Forelimb muscle (tissue), 1 donor: ENCODE measurements around the gene NEK5. TPM values are rescaled to one million over a fixed set of nuclear protein-coding genes. Genes with fewer than 3 reads are reported as not detected.
"Not testable (repeated sequence)": the region's sequence is repeated elsewhere in the genome, so short reads cannot be mapped to it uniquely, and the experiment has no call there.

ENCODE experiments used
- DNase-seq: peaks from one replicate; pipeline ENCODE4 v3.0.0-alpha.2; 2013; ENCODE audit warnings: low read depth
- polyA plus RNA-seq: library from polyadenylated mRNA; unstranded; fragments of 120-200 nt; gene quantifications from one replicate; pipeline ENCODE4 v1.2.1, GENCODE V29; 2013; ENCODE audit not compliant: insufficient read length

NEK5 gene, protein sequence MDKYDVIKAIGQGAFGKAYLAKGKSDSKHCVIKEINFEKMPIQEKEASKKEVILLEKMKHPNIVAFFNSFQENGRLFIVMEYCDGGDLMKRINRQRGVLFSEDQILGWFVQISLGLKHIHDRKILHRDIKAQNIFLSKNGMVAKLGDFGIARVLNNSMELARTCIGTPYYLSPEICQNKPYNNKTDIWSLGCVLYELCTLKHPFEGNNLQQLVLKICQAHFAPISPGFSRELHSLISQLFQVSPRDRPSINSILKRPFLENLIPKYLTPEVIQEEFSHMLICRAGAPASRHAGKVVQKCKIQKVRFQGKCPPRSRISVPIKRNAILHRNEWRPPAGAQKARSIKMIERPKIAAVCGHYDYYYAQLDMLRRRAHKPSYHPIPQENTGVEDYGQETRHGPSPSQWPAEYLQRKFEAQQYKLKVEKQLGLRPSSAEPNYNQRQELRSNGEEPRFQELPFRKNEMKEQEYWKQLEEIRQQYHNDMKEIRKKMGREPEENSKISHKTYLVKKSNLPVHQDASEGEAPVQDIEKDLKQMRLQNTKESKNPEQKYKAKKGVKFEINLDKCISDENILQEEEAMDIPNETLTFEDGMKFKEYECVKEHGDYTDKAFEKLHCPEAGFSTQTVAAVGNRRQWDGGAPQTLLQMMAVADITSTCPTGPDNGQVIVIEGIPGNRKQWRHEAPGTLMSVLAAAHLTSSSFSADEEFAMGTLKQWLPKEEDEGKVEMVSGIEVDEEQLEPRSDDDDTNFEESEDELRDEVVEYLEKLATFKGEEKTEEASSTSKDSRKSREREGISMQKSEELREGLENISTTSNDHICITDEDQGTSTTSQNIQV
- 1.0 TPM for polyA plus RNA-seq

DNA sequence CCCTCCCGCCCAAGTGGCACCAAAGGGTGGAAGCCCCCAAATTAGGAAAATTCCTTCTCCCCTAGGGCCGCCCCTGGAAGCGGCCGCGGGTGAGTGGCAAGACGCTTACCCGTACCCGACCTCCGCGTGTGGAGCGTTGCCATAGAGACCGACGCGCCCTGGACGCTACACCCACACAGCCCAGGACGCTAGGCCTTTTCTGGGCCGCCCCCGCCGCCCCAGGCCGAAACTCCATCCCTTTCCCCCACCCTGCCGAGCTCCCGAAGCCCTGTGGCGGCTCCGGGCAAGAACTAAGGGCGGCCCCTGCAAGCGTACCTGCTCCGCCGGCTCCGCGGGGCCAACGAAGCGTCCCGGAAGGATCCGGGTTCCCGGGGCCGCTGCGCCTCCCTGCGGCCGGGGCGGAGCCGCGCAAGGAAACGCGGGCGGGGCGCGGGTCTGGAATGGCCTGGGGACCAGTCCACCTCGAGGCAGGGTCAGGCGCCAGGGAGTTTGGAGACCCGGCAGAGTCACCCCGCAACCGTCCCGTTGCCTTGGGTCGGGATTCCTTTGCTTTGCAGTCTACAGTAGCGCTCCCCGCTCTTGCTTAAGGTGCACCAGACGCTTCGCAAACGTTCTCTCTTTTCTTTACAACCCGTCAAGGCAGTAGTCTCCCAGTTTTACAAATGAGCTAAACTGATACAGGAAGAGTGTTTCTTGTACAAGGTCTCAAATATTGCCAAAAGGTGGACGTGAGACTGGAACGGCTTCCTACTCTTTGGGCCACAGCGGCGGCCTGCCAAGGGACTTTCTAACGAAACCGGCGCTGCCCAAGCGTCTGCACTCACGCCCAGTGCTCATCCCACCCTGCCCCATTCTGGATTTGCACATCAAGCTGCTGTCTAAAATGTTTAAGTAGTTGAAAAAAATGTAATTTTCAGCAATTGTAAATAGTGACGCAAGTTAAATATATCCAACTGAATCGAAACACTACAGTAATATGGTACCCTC lies at the start of gene NEK5:
TSS of gene NEK5 (minus strand) at position 360 of the 987 bp plus-strand sequence. CDS start 1,591 bp downstream, outside the sequence.
- DNase-seq: no peak

DNA sequence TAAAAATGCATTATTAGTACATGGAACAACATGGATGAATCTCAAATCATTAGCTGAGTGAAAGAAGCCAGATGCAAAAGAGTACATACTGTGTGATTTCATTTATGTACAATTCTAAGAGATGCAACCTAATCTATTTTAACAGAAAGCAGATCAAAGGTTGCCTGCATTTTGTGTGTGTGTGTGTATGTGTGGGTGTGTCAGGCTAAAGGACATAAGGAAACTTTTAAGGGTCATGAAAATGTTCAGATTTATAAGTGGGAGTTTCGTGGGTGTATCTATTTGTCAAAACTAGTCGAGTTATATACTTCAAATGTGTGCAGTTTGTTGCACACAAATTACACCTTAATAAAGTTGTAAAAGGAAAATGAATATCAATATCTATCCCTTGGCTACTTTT lies 48.4 kb upstream of the NEK5 start:
- no peak for DNase-seq

GRCh38 chr13:52173970-52174369 lies 45.1 kb upstream of the NEK5 start:
- DNase-seq: not testable (repeated sequence)

DNA sequence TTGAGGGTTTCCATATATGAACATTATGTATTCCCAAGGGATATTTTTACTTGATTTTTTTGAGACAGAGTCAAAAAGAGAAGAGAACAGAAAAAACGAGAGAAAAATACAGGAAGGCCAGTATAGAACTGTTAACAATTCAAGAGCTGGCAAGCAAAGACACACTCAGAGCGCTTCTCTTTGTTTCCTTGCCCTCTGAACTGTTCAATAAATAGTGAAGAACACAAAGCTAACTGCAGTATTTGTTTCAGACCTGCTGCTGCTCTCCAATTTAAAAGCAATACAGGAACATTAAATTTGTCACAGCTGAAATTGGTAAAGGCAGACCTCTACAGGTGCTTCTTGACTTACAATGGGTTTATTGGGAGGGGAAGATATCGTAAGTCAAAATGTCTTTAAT lies 44.5 kb upstream of the NEK5 start:
- no peak for DNase-seq

GRCh38 chr13:52171686-52172085 lies 42.8 kb upstream of the NEK5 start:
- DNase-seq: not testable (repeated sequence)

DNA sequence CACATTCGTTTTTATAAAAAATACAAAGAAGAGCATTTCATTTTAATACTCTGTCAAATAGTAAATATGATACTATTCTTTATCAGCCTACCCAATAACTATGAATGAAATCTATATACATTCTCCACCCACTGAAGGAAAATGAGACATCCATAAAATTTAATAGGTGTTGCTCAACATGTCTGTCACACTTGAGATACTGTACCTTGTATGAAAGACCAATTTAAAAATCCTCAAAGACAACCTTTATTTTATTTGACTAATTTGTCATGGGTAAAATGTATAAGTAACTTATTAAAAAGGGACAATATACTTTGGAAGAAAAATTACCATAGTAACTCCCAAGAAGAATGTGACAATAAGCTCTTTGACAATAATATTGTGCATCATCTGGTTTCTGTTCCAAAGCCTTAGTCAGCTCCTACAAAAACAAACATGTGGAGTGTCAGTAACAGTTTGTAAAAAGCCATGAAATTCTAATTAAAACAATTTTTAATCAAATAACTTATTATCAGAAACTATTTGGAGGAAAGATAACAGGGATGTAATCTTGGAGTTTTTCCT lies 42.0 kb upstream of the NEK5 start:
- not testable (repeated sequence) for DNase-seq

- no peak for DNase-seq
Observed at GRCh38 chr13:52169839-52170238, 41.0 kb upstream of the NEK5 start.

GRCh38 chr13:52165411-52165810 lies 36.5 kb upstream of the NEK5 start:
- DNase-seq: no peak

DNA sequence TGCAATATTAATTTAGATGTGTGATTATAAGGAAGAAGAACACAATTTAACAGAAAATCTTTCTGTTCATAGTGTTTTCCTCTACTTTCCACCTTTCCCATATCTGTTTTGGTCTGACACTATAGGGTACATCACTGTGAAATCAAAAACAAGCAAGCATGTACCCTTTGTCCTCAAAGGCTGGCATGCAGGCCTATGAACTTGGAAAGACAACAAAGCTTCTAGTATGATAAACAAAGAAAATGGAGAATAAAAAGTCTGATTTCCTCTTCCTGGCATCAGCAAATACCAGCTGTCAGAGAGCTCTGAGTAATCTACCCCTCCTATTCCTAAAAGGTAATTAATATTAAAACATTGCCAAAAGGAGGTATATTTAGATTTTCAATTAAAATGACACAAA lies 36.1 kb upstream of the NEK5 start:
- DNase-seq: no peak

GRCh38 chr13:52163878-52164277 lies 35.0 kb upstream of the NEK5 start:
- DNase-seq: not testable (repeated sequence)

GRCh38 chr13:52162279-52163101 lies 33.6 kb upstream of the NEK5 start:
- DNase-seq: no peak

DNA sequence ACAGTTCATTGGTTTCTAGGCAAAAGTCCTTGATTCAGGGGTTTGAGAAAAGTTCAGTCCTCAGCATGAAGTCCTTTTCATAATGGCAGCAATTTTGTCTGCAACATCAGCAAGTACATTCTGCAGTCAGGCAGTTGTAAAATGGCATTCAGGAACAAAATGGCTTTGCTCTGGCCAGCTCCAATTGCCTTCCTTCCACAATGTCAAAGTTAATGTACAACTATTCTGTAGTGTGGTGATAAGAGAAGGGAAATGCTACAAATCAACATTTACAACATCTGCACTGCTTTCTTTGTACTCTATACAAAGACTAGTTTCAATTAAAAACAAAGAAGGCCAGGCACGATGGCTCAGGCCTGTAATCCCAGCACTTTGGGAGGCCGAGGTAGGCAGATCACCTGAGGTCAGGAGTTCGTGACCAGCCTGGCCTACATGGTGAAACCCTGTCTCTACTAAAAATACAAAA lies 32.3 kb upstream of the NEK5 start:
- no peak for DNase-seq

DNA sequence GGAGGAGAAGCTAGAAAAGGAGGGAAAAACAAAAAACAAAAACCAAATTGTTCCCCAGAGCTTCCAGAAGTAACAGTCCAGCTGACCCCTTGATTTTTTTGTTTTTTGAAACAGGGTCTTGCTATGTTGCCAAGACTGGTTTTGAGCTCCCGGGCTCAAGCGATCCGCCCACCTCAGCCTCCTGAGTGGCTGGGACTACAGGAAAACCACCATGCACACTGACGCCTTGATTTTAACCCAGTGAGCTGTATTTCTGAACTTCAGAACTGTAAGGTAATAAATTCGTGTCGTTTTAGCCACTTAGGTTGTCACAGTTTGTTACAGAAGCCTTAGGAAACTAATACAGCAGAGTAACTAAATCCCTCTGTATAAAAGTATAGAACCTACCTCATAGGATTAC lies 31.6 kb upstream of the NEK5 start:
- DNase-seq: no peak

DNA sequence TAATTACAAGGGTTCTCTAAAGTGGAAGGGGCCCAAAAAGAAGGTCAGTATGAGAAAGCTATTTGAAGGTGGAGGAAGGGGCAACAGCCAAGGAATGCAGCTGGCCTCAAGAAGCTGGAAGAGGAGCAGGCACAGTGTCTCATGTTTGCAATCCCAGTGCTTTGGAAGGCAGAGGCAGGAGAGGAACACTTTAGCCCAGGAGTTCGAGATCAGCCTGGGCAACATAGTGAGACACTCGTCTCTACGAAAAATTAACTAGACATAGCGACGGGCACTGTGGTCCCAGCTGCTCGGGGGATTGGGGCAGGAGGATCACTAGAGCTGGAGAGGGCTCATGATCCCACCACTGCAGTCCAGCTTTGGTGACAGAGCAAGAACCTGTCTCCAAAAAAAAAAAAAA lies 31.2 kb upstream of the NEK5 start:
- no peak for DNase-seq

DNA sequence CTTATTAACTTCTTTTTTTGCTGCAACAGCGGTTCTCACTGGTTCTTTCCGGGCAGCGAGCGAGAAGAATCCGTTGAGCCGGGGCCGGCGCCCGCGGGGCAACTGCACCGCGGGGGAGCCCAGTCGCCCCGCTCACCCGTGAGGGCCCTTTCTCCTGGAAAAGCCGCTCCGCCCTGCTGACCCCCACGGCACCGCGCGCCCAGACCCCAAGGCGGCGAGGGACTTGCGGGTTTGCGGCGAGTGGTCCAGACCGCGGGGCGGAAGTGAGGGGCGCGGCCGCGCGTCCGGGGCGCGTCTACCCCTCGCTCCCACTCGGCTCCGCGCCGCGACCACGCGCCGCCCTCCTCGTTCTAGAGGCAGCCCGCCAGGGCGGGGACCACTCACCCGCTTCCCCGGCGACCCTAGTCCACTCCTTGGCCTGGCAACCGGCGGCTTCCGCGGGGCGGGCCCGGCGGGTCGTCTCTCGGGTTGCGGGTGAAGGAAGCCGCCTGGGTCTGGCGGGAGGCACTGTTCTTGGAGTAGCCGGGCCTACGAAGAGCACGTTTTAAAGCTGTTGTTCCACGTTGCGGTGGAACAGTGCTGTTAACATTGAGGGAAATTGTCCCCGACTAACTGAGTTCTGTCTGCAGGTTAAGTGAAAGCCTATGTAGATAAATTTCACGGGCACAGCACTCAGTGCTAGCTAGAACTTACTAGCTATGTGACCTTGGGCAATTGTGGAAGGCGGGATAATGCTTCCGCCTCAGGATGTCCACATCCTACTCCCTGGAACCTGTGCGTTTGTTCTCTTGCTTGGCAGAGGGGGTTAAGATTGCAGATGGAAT lies 30.5 kb upstream of the NEK5 start, which contains the start of gene NEK3:
TSS of gene NEK3 (minus strand) at position 439 of the 824 bp plus-strand sequence. CDS start 3,406 bp downstream, outside the sequence.
- DNase-seq: peak; percentile 28

DNA sequence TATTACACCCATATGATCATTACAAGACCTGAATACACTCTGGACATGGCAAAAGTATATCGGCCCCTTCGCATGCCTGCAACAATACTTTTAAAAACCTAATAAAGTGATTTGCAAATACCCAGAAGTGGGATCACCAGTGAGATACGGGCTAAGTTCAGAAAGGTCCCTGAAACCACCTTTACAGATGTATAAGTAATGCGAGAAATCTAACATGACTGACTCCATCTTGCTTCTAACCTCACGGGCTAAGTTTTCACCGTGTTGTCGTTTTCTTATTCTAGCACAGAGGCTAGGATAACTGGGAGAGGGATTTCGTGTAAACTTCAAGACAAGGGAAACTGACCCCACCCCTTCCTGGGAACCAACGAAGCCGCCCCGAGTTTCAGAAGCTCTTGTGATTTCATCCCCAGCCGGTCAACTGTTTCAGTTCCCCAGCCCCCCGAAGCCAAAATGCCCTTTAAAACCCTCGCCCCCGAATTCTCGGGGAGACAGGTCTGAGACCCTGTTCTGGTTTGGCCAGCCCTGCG lies 29.8 kb upstream of the NEK5 start:
- DNase-seq: no peak

DNA sequence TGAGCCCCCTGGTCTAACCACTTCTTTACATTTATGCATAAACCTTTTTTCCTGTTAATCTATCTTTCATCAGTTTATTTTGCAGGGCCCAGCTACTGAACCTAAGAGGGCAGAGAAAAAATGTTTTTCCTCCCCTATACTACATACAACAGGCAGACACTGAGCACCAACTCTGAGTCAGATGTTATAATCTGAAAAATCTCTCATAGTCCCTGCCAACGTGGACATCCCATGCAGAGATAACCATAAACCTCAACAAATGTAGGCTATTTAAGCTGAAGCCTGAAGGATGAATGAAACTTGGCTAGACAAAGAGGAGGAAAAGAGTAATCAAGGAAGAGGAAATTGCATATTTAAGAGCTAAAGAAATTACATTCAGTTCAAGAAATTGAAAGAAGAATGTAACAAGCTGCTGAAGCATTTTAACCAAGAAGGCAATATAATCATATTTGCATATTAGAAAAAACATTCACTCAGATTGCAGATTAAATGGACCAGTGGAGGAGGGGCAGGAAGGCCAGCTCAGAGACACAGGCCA lies 27.9 kb upstream of the NEK5 start:
- DNase-seq: no peak

GRCh38 chr13:52155177-52155576 lies 26.3 kb upstream of the NEK5 start:
- no peak for DNase-seq

GRCh38 chr13:52147225-52147624 lies 18.4 kb upstream of the NEK5 start:
- no peak for DNase-seq
